Measurements from ENCODE around the gene JADE1.

- TF ChIP-seq POLR2A (IDR thresholded peaks at IDR 0.05) (peak; percentile 35 to 51), CTCF (IDR thresholded peaks at IDR 0.05) (no peak)
These were observed 2.3 kb downstream of the JADE1 start for GRCh38 chr4:128811571-128812441.
